ENCODE results near the gene ZNF576.
"Not testable (repeated sequence)": the region's sequence is repeated elsewhere in the genome, so short reads cannot be mapped to it uniquely, and the experiment has no call there.

The ZNF576 gene

GRCh38 chr19:43575156-43575950 is 21.0 kb upstream of the ZNF576 start, which contains the start of the genes PINLYP and XRCC1:
TSS of gene PINLYP (plus strand) at chr19:43575801. CDS start at chr19:43577192, 1,391 bp downstream.
TSS of gene XRCC1 (minus strand) at chr19:43575527. CDS start at chr19:43575458, 69 bp downstream.
- peak; percentile 99 for DNase-seq

- DNase-seq = no peak
Measured at GRCh38 chr19:43575955-43576878, 20.2 kb upstream of the ZNF576 start.

- no peak for DNase-seq
Measured at GRCh38 chr19:43578787-43579186, 17.6 kb upstream of the ZNF576 start.

GRCh38 chr19:43581467-43581866 is 14.9 kb upstream of the ZNF576 start:
- no peak for DNase-seq

GRCh38 chr19:43582495-43582894 is 13.9 kb upstream of the ZNF576 start:
- no peak for DNase-seq

GRCh38 chr19:43584484-43584883 is 11.9 kb upstream of the ZNF576 start:
- no peak for DNase-seq

- no peak for DNase-seq
Measured at GRCh38 chr19:43586346-43586745, 10.0 kb upstream of the ZNF576 start.

- not testable (repeated sequence) for DNase-seq
Measured at GRCh38 chr19:43587029-43587428, 9.4 kb upstream of the ZNF576 start.

GRCh38 chr19:43589277-43589676 is 7.1 kb upstream of the ZNF576 start:
- no peak for DNase-seq

GRCh38 chr19:43589678-43590077 is 6.7 kb upstream of the ZNF576 start:
- no peak for DNase-seq

GRCh38 chr19:43591904-43592772 is 4.3 kb upstream of the ZNF576 start:
- DNase-seq = no peak

GRCh38 chr19:43592800-43593350 is 3.5 kb upstream of the ZNF576 start:
- no peak for DNase-seq

GRCh38 chr19:43594081-43594697 is 2.2 kb upstream of the ZNF576 start:
- no peak for DNase-seq

- peak; percentile 37 for DNase-seq
Measured at GRCh38 chr19:43594710-43595604, 1.4 kb upstream of the ZNF576 start.

GRCh38 chr19:43595605-43595998 is 793 bp upstream of the ZNF576 start:
- no peak for DNase-seq

GRCh38 chr19:43596842-43597461 is 557 bp downstream of the ZNF576 start:
- DNase-seq = no peak

GRCh38 chr19:43597876-43598275 is 1.5 kb downstream of the ZNF576 start:
- DNase-seq = no peak

GRCh38 chr19:43598445-43599240 is 2.2 kb downstream of the ZNF576 start:
- DNase-seq = no peak

GRCh38 chr19:43599635-43600295 is 3.4 kb downstream of the ZNF576 start:
- no peak for DNase-seq

Measured in NCI-H1105 (cell line).